K562 (cell line): ENCODE results near the gene SLC29A4. TPM values are rescaled to one million over a fixed set of nuclear protein-coding genes. Genes with fewer than 3 reads are reported as not detected.

Source experiments
- FOXA3 ChIP-seq, 2 experiments: fragments of 450-650 bp in 1 of 2; sonication (generic) in 1 of 2; formaldehyde crosslinking; IDR thresholded peaks in 1 of 2; conservative IDR thresholded peaks in 1 of 2; 2 replicates each; pipeline versions ENCODE4 v1.4.0 to v1.8.0; 2020 to 2022; ENCODE audit warnings: mild to moderate bottlenecking in 2 of 2, missing genetic modification reagents in 1 of 2
- REST ChIP-seq, 2 experiments: fragments of 450-650 bp; formaldehyde crosslinking in 1 of 2; IDR thresholded peaks; 2 replicates each; pipeline versions ENCODE4 v1.4.0 to v1.6.1; 2014 to 2020; ENCODE audit warnings: mild to moderate bottlenecking in 2 of 2, borderline replicate concordance in 1 of 2, low read depth in 1 of 2
- TFAP4 ChIP-seq: sonication (generic); formaldehyde crosslinking; IDR thresholded peaks from 2 replicates; pipeline ENCODE4 v1.8.0; 2022; ENCODE audit warnings: missing genetic modification reagents, mild to moderate bottlenecking, moderate library complexity, borderline replicate concordance
- ZNF224 ChIP-seq: sonication (generic); formaldehyde crosslinking; IDR thresholded peaks from 2 replicates; pipeline ENCODE4 v1.8.0; 2022; ENCODE audit warnings: mild to moderate bottlenecking, missing genetic modification reagents
- ZNF699 ChIP-seq: fragments of 250-450 bp; sonication (Bioruptor Pico); IDR thresholded peaks from 2 replicates; pipeline ENCODE4 v1.8.0; 2021; ENCODE audit warnings: mild to moderate bottlenecking, moderate library complexity; ENCODE audit not compliant: insufficient replicate concordance
- polyA plus RNA-seq, 8 experiments: library from polyadenylated mRNA; depleted of rRNA in 4 of 8; stranded (reverse) in 5 of 8; unstranded in 3 of 8; fragments of >200 nt; fragmentation: Nextera tagmentation in 2 of 8; fragmentation: Illumina TruSeq in 1 of 8; extraction: Ambion mirVana in 2 of 8; extraction: Trizol in 1 of 8; gene quantifications; 2 replicates each; pipeline versions ENCODE4 v1.2.1 to v1.2.3, GENCODE V29; 2011 to 2014; ENCODE audit warnings: inconsistent platforms in 1 of 8, missing spikeins in 1 of 8
- total RNA-seq, 7 experiments: library from RNA; depleted of rRNA in 6 of 7; stranded (reverse); fragments of >200 nt in 6 of 7; fragmentation: Illumina TruSeq in 2 of 7; extraction: Trizol in 2 of 7; gene quantifications; 2 replicates each; pipeline versions ENCODE4 v1.2.1 to v1.2.3, GENCODE V29; 2011 to 2021; ENCODE audit warnings: low replicate concordance in 1 of 7
- TF ChIP-seq, protein P1 (sequence below): fragments of 200-800 bp; sonication (Bioruptor generic); IDR thresholded peaks from 2 replicates; pipeline ENCODE4 v1.6.1; 2016; ENCODE audit warnings: missing genetic modification characterization, missing compliant biosample characterization
- TF ChIP-seq, protein P2 (sequence below): fragments of 250-450 bp; sonication (Bioruptor Pico); IDR thresholded peaks from 2 replicates; pipeline ENCODE4 v1.4.0; 2020; ENCODE audit warnings: mild to moderate bottlenecking, moderate library complexity

The SLC29A4 gene
- total and polyA plus RNA-seq, 9 of the 15 experiments (the other 6 are each of a cell fraction or from before 2014, with no cell fraction given) = 0.01 to 1.2 (median 0.37) TPM

- TF ChIP-seq, protein P1, sequence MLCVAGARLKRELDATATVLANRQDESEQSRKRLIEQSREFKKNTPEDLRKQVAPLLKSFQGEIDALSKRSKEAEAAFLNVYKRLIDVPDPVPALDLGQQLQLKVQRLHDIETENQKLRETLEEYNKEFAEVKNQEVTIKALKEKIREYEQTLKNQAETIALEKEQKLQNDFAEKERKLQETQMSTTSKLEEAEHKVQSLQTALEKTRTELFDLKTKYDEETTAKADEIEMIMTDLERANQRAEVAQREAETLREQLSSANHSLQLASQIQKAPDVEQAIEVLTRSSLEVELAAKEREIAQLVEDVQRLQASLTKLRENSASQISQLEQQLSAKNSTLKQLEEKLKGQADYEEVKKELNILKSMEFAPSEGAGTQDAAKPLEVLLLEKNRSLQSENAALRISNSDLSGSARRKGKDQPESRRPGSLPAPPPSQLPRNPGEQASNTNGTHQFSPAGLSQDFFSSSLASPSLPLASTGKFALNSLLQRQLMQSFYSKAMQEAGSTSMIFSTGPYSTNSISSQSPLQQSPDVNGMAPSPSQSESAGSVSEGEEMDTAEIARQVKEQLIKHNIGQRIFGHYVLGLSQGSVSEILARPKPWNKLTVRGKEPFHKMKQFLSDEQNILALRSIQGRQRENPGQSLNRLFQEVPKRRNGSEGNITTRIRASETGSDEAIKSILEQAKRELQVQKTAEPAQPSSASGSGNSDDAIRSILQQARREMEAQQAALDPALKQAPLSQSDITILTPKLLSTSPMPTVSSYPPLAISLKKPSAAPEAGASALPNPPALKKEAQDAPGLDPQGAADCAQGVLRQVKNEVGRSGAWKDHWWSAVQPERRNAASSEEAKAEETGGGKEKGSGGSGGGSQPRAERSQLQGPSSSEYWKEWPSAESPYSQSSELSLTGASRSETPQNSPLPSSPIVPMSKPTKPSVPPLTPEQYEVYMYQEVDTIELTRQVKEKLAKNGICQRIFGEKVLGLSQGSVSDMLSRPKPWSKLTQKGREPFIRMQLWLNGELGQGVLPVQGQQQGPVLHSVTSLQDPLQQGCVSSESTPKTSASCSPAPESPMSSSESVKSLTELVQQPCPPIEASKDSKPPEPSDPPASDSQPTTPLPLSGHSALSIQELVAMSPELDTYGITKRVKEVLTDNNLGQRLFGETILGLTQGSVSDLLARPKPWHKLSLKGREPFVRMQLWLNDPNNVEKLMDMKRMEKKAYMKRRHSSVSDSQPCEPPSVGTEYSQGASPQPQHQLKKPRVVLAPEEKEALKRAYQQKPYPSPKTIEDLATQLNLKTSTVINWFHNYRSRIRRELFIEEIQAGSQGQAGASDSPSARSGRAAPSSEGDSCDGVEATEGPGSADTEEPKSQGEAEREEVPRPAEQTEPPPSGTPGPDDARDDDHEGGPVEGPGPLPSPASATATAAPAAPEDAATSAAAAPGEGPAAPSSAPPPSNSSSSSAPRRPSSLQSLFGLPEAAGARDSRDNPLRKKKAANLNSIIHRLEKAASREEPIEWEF (CRISPR knock-in tag) = no peak
- TF ChIP-seq ZNF699 (CRISPR knock-in tag) = no peak
- TF ChIP-seq ZNF224 (CRISPR knock-in tag) = no peak
- TF ChIP-seq TFAP4 = peak; percentile 22; the same call in 1 of the 2 replicates
- no peak for TF ChIP-seq REST (IDR thresholded peaks at IDR 0.05; ENCODE audit: borderline replicate concordance)
- no peak for TF ChIP-seq REST (CRISPR knock-in tag; IDR thresholded peaks at IDR 0.05; ENCODE audit: low read depth)
- TF ChIP-seq, protein P2, sequence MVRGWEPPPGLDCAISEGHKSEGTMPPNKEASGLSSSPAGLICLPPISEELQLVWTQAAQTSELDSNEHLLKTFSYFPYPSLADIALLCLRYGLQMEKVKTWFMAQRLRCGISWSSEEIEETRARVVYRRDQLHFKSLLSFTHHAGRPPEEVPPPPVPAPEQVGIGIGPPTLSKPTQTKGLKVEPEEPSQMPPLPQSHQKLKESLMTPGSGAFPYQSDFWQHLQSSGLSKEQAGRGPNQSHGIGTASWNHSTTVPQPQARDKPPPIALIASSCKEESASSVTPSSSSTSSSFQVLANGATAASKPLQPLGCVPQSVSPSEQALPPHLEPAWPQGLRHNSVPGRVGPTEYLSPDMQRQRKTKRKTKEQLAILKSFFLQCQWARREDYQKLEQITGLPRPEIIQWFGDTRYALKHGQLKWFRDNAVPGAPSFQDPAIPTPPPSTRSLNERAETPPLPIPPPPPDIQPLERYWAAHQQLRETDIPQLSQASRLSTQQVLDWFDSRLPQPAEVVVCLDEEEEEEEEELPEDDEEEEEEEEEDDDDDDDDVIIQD = no peak
- no peak for TF ChIP-seq FOXA3 (CRISPR knock-in tag; conservative IDR thresholded peaks at IDR 0.05 in 1 of 2, IDR thresholded peaks at IDR 0.05 in 1 of 2)
Observed at GRCh38 chr7:5284304-5285281, 1.9 kb downstream of the SLC29A4 start (continued).
